ENCODE measurements around the gene MAPK8IP3.

- TF ChIP-seq POLR2A (IDR thresholded peaks at IDR 0.05): no peak
- TF ChIP-seq CTCF (IDR thresholded peaks at IDR 0.05): no peak
These were observed 63.7 kb downstream of the MAPK8IP3 start for GRCh38 chr16:1769402-1770300.

Measured in Peyer's patch (tissue), 4 donors.